B cell (primary cell): Measurements from ENCODE around the gene PEA15. TPM values are rescaled to one million over a fixed set of nuclear protein-coding genes. Genes with fewer than 3 reads are reported as not detected.

ENCODE experiments used
- ATAC-seq: fragments of 200-7000 bp; cut with Tn5 transposase; one replicate; pipeline ENCODE4 v1.10.0; 2021; ENCODE audit warnings: low read depth, mild to moderate bottlenecking, moderate number of reproducible peaks, moderate library complexity
- CTCF ChIA-PET: fragments of 350-600 bp; sonication (Branson Sonifier 250); formaldehyde crosslinking; loops from one replicate; lab custom pipeline; 2021; ENCODE audit warnings: antibody characterized with exemption, inconsistent platforms; lab: Charles Lee
- POLR2A ChIA-PET: fragments of 350-600 bp; sonication (Branson Sonifier 250); formaldehyde crosslinking; loops from one replicate; lab custom pipeline; 2021; ENCODE audit warnings: antibody characterized with exemption; lab: Charles Lee
- DNase-seq: peaks from one replicate; pipeline ENCODE4 v3.0.0; 2013
- H2AFZ ChIP-seq: 2 replicates; pipeline ENCODE4 v1.6.1; 2012; ENCODE audit warnings: mild to moderate bottlenecking, low read depth, low read length; ENCODE audit not compliant: insufficient read depth, poor library complexity, severe bottlenecking
- H3K27ac ChIP-seq, 2 donors: 1 replicate in 1 of 2; 2 replicates in 1 of 2; pipeline ENCODE4 v1.5.1; 2012 to 2013; ENCODE audit warnings: low read length in 2 of 2, mild to moderate bottlenecking in 2 of 2, moderate library complexity in 1 of 2
- H3K27me3 ChIP-seq, 4 experiments: fragments of 200-600 bp in 1 of 4; sonication (generic) in 1 of 4; replicated peaks in 1 of 4; 1 replicate in 2 of 4; 2 replicates in 2 of 4; pipeline versions ENCODE4 v1.6.1 to v1.7.0; 2013 to 2016; ENCODE audit warnings: low read length in 3 of 4, mild to moderate bottlenecking in 2 of 4, mixed read lengths in 1 of 4, moderate library complexity in 1 of 4; ENCODE audit not compliant: insufficient read depth in 4 of 4, control insufficient read depth in 3 of 4; ENCODE audit errors: control extremely low read depth in 1 of 4
- H3K36me3 ChIP-seq, 2 experiments: replicated peaks in 1 of 2; 1 replicate in 1 of 2; 2 replicates in 1 of 2; pipeline versions ENCODE4 v1.6.1 to v1.7.1; 2013; ENCODE audit warnings: low read length in 1 of 2; ENCODE audit not compliant: insufficient read depth in 2 of 2, control insufficient read depth in 1 of 2; ENCODE audit errors: control extremely low read depth in 1 of 2, extremely low read depth in 1 of 2
- H3K4me1 ChIP-seq, 2 donors: fragments of 200-600 bp in 1 of 2; sonication (generic) in 1 of 2; 1 replicate in 1 of 2; 2 replicates in 1 of 2; pipeline versions ENCODE4 v1.5.1 to v1.6.1; 2013 to 2017; ENCODE audit warnings: low read length in 2 of 2; ENCODE audit not compliant: control insufficient read depth in 2 of 2, insufficient read depth in 2 of 2
- H3K4me2 ChIP-seq: replicated peaks from 2 replicates; pipeline ENCODE3; 2012; ENCODE audit warnings: mild to moderate bottlenecking, low read depth, low read length; ENCODE audit not compliant: poor library complexity, severe bottlenecking
- H3K4me3 ChIP-seq, 5 experiments: fragments of 200-600 bp in 1 of 5; sonication (generic) in 1 of 5; 1 replicate in 3 of 5; 2 replicates in 2 of 5; pipeline versions ENCODE4 v1.5.1 to v1.7.0; 2011 to 2016; ENCODE audit warnings: low read length in 4 of 5, mild to moderate bottlenecking in 4 of 5, low read depth in 2 of 5, control low read depth in 1 of 5, moderate library complexity in 1 of 5; ENCODE audit not compliant: insufficient read depth in 1 of 5; ENCODE audit errors: control extremely low read depth in 1 of 5, extremely low read depth in 1 of 5
- H3K79me2 ChIP-seq: fragments of 200-600 bp; sonication (generic); one replicate; pipeline ENCODE4 v1.6.0; 2016; ENCODE audit warnings: low read length; ENCODE audit not compliant: control insufficient read depth, insufficient read depth
- H3K9ac ChIP-seq: fragments of 200-600 bp; sonication (generic); 2 replicates; pipeline ENCODE4 v1.6.1; 2017; ENCODE audit warnings: mild to moderate bottlenecking, low read length, moderate library complexity
- H3K9me3 ChIP-seq, 3 donors: one replicate each; pipeline versions ENCODE4 v1.6.1 to v1.7.1; 2013; ENCODE audit warnings: low read length in 2 of 3; ENCODE audit not compliant: control insufficient read depth in 2 of 3, insufficient read depth in 1 of 3; ENCODE audit errors: control extremely low read depth in 1 of 3
- H4K20me1 ChIP-seq: 2 replicates; pipeline ENCODE4 v1.6.0; 2012; ENCODE audit warnings: mild to moderate bottlenecking, low read length; ENCODE audit not compliant: insufficient read depth, control insufficient read depth, poor library complexity, severe bottlenecking
- H3K27ac Mint-ChIP-seq: one replicate; pipeline ENCODE4 v1.8.0; 2021; ENCODE audit warnings: mixed read lengths
- H3K27me3 Mint-ChIP-seq: one replicate; pipeline ENCODE4 v1.8.0; 2021; ENCODE audit warnings: mixed read lengths
- H3K4me1 Mint-ChIP-seq: one replicate; pipeline ENCODE4 v1.8.0; 2021; ENCODE audit warnings: mixed read lengths
- H3K4me3 Mint-ChIP-seq: one replicate; pipeline ENCODE4 v1.8.0; 2021; ENCODE audit warnings: mixed read lengths
- H3K9me3 Mint-ChIP-seq: one replicate; pipeline ENCODE4 v1.8.0; 2022; ENCODE audit warnings: mixed read lengths; ENCODE audit not compliant: insufficient read depth
- CTCF ChIP-seq: fragments of 200-600 bp; IDR thresholded peaks from one replicate; pipeline ENCODE4 v1.8.0; 2022; ENCODE audit warnings: antibody characterized with exemption, mild to moderate bottlenecking
- EZH2 ChIP-seq: IDR thresholded peaks from 2 replicates; pipeline ENCODE4 v1.6.1; 2012; ENCODE audit warnings: borderline replicate concordance, low read depth, mild to moderate bottlenecking, moderate library complexity, low read length; ENCODE audit not compliant: insufficient read depth, poor library complexity, severe bottlenecking
- WGBS: methylation state at CpG from one replicate; pipeline ENCODE4 v1.1.5; 2013; ENCODE audit warnings: missing lambda C conversion rate; ENCODE audit not compliant: insufficient coverage; 5-methylcytosine and 5-hydroxymethylcytosine counted together
- intact Hi-C: fragments of 100-400 bp; cut with micrococcal nuclease; formaldehyde crosslinking; loops from one replicate; pipeline ENCODE4 v1.10.0; 2022
- polyA plus RNA-seq: library from polyadenylated mRNA; depleted of rRNA; stranded (reverse); fragments of >200 nt; gene quantifications from 2 replicates; pipeline ENCODE4 v1.2.3, GENCODE V29; 2012
- total RNA-seq, 2 donors: library from RNA; stranded (reverse); fragments of 120-200 nt in 1 of 2; gene quantifications; 1 replicate in 1 of 2; 2 replicates in 1 of 2; pipeline versions ENCODE4 v1.2.3 to v1.2.4, GENCODE V29; 2013 to 2022

Gene PEA15
- total and polyA plus RNA-seq, 2 donors (not counting 1 experiment from before 2014, with no cell fraction given): 81.7 to 91.4 TPM

GRCh38 chr1:160200786-160201185 is 4.4 kb upstream of the PEA15 start:
- Histone ChIP-seq H3K9me3 (no peaks in the 10 kb centered on the region), H3K4me3 (no peak overlapping the region), H3K36me3 (no peaks in the 10 kb centered on the region), H3K4me2 (no peak overlapping the region), H3K27me3 (no peaks in the 10 kb centered on the region), H3K79me2 (peaks cover 3% of the 10 kb centered on the region), H2AFZ (no peak overlapping the region), H3K27ac (peak overlapping the region in 1 of 2 donors; percentile 8), H3K4me1 (peaks cover 19 to 25% of the 10 kb centered on the region in 2 donors), H4K20me1 (no peaks in the 10 kb centered on the region), H3K9ac (no peak overlapping the region)
- CTCF ChIA-PET: interaction anchor here (0.9 to 9.7 kb wide), 6 partner anchors 9 to 178 kb away, joined by 3 to 77 read pairs (median 37); no protein-coding TSS in a partner anchor
- Mint-ChIP-seq H3K4me1 (peaks cover 27% of the 10 kb centered on the region), H3K9me3 (no peaks in the 10 kb centered on the region), H3K27me3 (no peaks in the 10 kb centered on the region), H3K4me3 (no peak overlapping the region), H3K27ac (peak overlapping the region; percentile 17)
- 100% methylated on average over 1 of the region's 4 CpGs for WGBS
- no peak for ATAC-seq
- no peak for DNase-seq
- POLR2A ChIA-PET: no interaction called here
- TF ChIP-seq CTCF: no peak
- no peak for TF ChIP-seq EZH2
- intact Hi-C loops: no loop called here

- Histone ChIP-seq H3K79me2 (peaks cover 15% of the 10 kb centered on the region), H4K20me1 (no peaks in the 10 kb centered on the region), H3K36me3 (peaks cover 3 to 17% of the 10 kb centered on the region in 2 experiments), H3K27ac (peak overlapping the region; percentile 98 to 99), H3K4me2 (peak overlapping the region; percentile 94), H3K27me3 (no peaks in the 10 kb centered on the region), H2AFZ (peak overlapping the region; percentile 34), H3K9ac (peak overlapping the region; percentile 87), H3K9me3 (no peaks in the 10 kb centered on the region), H3K4me3 (peak overlapping the region; percentile 34 to 99 (median 56)), H3K4me1 (peaks cover 26 to 35% of the 10 kb centered on the region in 2 donors)
- no peaks in the 10 kb centered on the region for H3K27me3 Mint-ChIP-seq
- WGBS: no CpG with 5 or more reads among the region's 7 CpGs
- intact Hi-C loops: loop anchor here (1.0 to 2.0 kb wide), 3 partner anchors 11 to 81 kb away; partner anchors contain the start of genes DCAF8 and PEX19
- peaks cover 62% of the 10 kb centered on the region for H3K4me1 Mint-ChIP-seq
- ATAC-seq (peak; percentile 80), DNase-seq (peak; percentile 90)
- peak overlapping the region; percentile 90 for H3K27ac Mint-ChIP-seq
- ChIA-PET POLR2A (interaction anchor here (0.6 to 1.6 kb wide), 6 partner anchors 8 to 58 kb away, joined by 3 to 7 read pairs (median 4); partner anchors contain the start of gene DCAF8), CTCF (interaction anchor here (0.8 to 9.7 kb wide), 10 partner anchors 9 to 167 kb away, joined by 3 to 77 read pairs (median 8); no protein-coding TSS in a partner anchor)
- H3K9me3 Mint-ChIP-seq: no peaks in the 10 kb centered on the region
- peak overlapping the region; percentile 88 for H3K4me3 Mint-ChIP-seq
- TF ChIP-seq EZH2 (no peak), CTCF (no peak)
Observed at GRCh38 chr1:160204526-160205241, 500 bp upstream of the PEA15 start.
